GM15510 (cell line): ENCODE results near the gene KLF16.

Experiments used
- POLR2A ChIP-seq: IDR thresholded peaks from 3 replicates; pipeline ENCODE4 v1.6.1; 2011; ENCODE audit warnings: borderline replicate concordance; ENCODE audit not compliant: insufficient read length; ENCODE audit errors: extremely low read depth

The KLF16 gene

DNA sequence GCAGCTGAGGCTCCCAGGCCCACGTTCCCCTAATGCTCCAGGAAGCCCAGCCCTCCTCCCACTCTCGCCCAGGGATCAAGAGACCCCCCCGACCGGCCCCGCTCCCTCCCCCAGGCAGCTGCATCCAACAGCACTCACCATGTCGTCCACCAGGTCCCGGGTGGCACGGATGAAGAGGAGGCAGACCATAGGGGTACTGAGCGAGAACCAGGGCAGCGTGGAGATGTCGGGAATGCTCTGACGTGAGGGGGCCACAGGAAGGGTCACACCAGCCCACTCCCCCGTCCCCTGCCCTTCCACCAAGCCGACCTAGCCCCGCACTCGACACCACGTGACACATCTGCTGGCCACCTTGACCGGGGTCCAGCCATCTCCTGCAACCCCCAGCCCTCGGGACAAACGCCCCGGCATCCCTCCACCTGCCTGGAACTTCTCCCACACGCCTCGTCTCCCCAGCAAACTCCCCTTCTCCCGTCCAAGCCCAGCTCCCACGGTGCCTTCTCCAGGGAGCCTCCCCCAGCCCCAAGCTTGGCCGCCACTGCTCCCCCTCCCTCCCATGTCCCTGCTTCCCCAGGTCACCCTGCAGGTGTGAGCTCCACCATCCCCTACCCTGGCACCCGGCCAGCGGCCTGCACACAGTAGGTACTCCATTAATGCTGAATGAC is 56.2 kb downstream of the KLF16 start:
- TF ChIP-seq POLR2A, result no peak

DNA sequence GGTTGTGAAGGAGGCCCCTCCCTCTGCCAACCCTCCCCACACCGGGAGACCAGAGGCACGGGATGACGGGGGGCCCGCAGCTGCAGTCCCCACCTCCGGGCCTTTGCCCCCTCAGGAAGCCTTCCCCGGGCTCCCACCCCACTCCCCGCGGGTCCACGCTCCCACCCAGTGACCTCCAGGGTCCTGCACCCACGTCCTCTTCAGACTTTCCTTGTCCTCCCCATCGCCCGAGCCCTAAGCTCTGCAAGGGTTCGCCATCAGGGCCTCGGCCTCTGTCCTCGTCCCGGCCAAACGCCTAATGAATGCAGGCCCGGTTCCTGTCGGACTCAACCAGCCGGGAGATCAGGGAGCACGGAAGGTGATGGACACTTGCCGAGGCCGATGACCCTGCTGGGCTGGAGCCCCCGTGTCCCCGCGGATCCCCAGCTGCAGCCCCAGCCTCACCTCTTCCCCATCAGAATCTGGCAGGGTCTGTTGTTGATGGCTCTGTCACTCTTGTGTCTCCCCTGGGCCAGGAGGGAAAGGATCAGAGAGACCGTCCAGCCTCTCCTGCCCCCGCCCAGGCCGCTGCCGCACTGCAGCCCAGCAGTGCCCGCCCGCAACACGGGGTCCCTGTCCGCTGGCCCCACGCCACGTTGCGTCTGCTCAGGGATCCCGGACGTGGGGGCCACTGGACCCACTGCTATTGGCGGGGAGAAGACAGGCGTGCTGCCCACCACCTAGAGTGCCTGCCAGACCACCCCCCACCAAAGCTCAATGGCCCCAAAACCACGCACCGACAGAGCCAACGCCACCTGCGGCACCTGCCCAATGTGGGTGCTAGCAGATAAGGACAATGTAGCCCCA is 57.0 kb downstream of the KLF16 start:
- TF ChIP-seq POLR2A, result no peak

DNA sequence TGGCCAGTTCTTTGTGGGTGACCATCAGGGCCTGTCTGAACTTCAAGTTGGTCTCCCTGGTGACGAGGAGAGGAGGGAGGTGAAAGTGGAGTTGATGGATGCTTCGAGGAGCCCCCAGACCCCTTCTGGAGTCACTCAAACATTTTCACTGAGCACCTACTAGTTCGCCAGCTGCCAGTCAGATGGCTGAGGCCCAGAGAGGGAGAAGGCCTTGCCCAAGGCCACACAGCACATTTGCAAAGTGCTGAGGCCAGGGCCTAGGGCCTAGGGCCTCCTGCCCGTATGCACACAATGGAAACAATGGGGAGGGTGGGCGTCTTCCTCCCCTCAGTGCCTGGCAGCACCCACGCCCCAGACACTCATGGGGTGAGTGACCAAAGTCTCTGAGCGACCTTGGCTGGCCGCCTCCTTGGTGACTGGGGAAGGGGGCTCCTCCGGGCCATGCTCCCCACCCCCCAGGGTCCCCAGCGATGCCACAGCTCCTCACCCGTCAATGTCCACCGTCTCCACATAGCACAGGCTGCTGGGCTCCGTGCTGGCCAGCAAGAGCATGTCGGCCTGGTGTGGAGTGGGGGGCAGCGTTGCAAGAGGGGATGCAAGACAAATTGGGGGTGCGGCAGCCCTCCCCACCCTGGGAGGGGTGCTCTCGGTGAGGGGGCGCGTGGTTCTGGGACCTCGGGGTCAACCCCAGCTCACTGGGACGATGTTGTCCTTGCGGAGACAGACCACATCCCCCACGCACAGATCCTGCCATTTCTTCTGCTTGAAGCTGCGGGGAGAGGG is 57.8 kb downstream of the KLF16 start:
- TF ChIP-seq POLR2A, result no peak

DNA sequence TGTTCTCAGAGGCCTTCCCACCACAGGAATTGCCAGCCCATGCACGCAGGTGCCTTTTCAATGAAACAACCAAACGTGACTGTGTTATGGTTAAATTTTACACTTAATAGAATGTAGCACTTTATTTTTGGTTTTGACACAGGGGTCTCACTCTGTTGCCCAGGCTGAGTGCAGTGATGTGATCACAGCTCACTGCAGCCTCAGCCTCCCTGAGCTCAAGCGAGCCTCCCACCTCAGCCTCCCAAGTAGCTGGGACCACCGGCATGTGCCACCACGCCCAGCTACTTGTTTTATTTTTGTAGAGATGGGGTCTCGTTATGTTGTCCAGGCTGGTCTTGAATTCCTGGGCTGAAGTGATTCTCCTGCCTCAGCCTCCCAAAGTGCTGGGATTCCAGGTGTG is 58.5 kb downstream of the KLF16 start:
- TF ChIP-seq POLR2A, result no peak
